ENCODE measurements around the gene SLC37A4. TPM values are rescaled to one million over a fixed set of nuclear protein-coding genes. Genes with fewer than 3 reads are reported as not detected.

SLC37A4 gene
- total RNA-seq, 2 donors from 2014 or later = 48.9 to 56.4 TPM

- Histone ChIP-seq H3K4me3 (no peak overlapping the region), H3K9me3 (no peaks in the 10 kb centered on the region), H3K36me3 (no peaks in the 10 kb centered on the region), H3K4me1 (peaks cover 5% of the 10 kb centered on the region), H3K27me3 (no peaks in the 10 kb centered on the region), H3K9ac (ENCODE audit: low read depth in 2 of 2, low read length in 2 of 2) (no peak overlapping the region), H3K27ac (no peak overlapping the region)
- DNase-seq = no peak
- intact Hi-C loops (cut with DNase I) = no loop called here
- no peak for TF ChIP-seq CTCF (IDR thresholded peaks at IDR 0.05)
Measured at GRCh38 chr11:119025541-119025940, 5.1 kb downstream of the SLC37A4 start.

GRCh38 chr11:119025099-119025473, 5.6 kb downstream of the SLC37A4 start:
- Histone ChIP-seq H3K36me3 (no peaks in the 10 kb centered on the region), H3K27me3 (no peaks in the 10 kb centered on the region), H3K9me3 (no peaks in the 10 kb centered on the region), H3K4me1 (peaks cover 7% of the 10 kb centered on the region), H3K9ac (ENCODE audit: low read depth in 2 of 2, low read length in 2 of 2) (no peak overlapping the region), H3K4me3 (no peak overlapping the region), H3K27ac (no peak overlapping the region)
- TF ChIP-seq CTCF (IDR thresholded peaks at IDR 0.05) = no peak
- DNase-seq = no peak
- intact Hi-C loops (cut with DNase I) = no loop called here

- DNase-seq = no peak
- no peaks in the 10 kb centered on the region for H3K36me3 ChIP-seq
- H3K9ac ChIP-seq (ENCODE audit: low read depth in 2 of 2, low read length in 2 of 2) = no peak overlapping the region
- H3K27me3 ChIP-seq = no peaks in the 10 kb centered on the region
- no peak for TF ChIP-seq CTCF (IDR thresholded peaks at IDR 0.05)
- no peaks in the 10 kb centered on the region for H3K9me3 ChIP-seq
- H3K4me1 ChIP-seq = peaks cover 11% of the 10 kb centered on the region
- no peak overlapping the region for H3K27ac ChIP-seq
- intact Hi-C loops (cut with DNase I) = no loop called here
- H3K4me3 ChIP-seq = no peak overlapping the region
Measured at GRCh38 chr11:119024430-119025098, 6.1 kb downstream of the SLC37A4 start.

- no peak overlapping the region for H3K9ac ChIP-seq (ENCODE audit: low read depth in 2 of 2, low read length in 2 of 2)
- no peak for DNase-seq
- H3K4me1 ChIP-seq = peaks cover 11% of the 10 kb centered on the region
- no peaks in the 10 kb centered on the region for H3K36me3 ChIP-seq
- H3K4me3 ChIP-seq = no peak overlapping the region
- H3K27ac ChIP-seq = no peak overlapping the region
- no peaks in the 10 kb centered on the region for H3K27me3 ChIP-seq
- intact Hi-C loops (cut with DNase I) = no loop called here
- no peak for TF ChIP-seq CTCF (IDR thresholded peaks at IDR 0.05)
- no peaks in the 10 kb centered on the region for H3K9me3 ChIP-seq
Measured at GRCh38 chr11:119023741-119024140, 6.9 kb downstream of the SLC37A4 start.

GRCh38 chr11:119021631-119022030, 9.0 kb downstream of the SLC37A4 start:
- H3K9me3 ChIP-seq = no peaks in the 10 kb centered on the region
- no peak for TF ChIP-seq CTCF (IDR thresholded peaks at IDR 0.05)
- no peaks in the 10 kb centered on the region for H3K36me3 ChIP-seq
- H3K27ac ChIP-seq = peak overlapping the region; percentile 33
- H3K27me3 ChIP-seq = no peaks in the 10 kb centered on the region
- intact Hi-C loops (cut with DNase I) = no loop called here
- peak; percentile 38 for DNase-seq
- H3K4me3 ChIP-seq = no peak overlapping the region
- no peak overlapping the region for H3K9ac ChIP-seq (ENCODE audit: low read depth in 2 of 2, low read length in 2 of 2)
- peaks cover 16% of the 10 kb centered on the region for H3K4me1 ChIP-seq
